GM19351 (cell line): Measurements from ENCODE around the gene SLC35F1.

Source experiments
- ATAC-seq: cut with Tn5 transposase; IDR thresholded peaks from one replicate; pipeline ENCODE4 v1.9.1; 2021; ENCODE audit warnings: mild to moderate bottlenecking, moderate library complexity; ENCODE audit not compliant: unreplicated experiment

The SLC35F1 gene

GRCh38 chr6:118305081-118305480, 398.0 kb downstream of the SLC35F1 start:
- no peak for ATAC-seq

GRCh38 chr6:118306392-118307238, 399.6 kb downstream of the SLC35F1 start:
- ATAC-seq: no peak

- no peak for ATAC-seq
These were observed 400.5 kb downstream of the SLC35F1 start for GRCh38 chr6:118307581-118307980.

GRCh38 chr6:118309337-118310093, 402.5 kb downstream of the SLC35F1 start:
- ATAC-seq: no peak

GRCh38 chr6:118313208-118313607, 406.1 kb downstream of the SLC35F1 start:
- ATAC-seq: no peak

- no peak for ATAC-seq
These were observed 406.7 kb downstream of the SLC35F1 start for GRCh38 chr6:118313762-118314161.

- peak; percentile 81 for ATAC-seq
These were observed 409.8 kb downstream of the SLC35F1 start for GRCh38 chr6:118316796-118317384.

GRCh38 chr6:118317581-118318563, 410.8 kb downstream of the SLC35F1 start:
- no peak for ATAC-seq

- no peak for ATAC-seq
These were observed 411.6 kb downstream of the SLC35F1 start for GRCh38 chr6:118318648-118319047.

- ATAC-seq: no peak
These were observed 412.4 kb downstream of the SLC35F1 start for GRCh38 chr6:118319416-118319815.

GRCh38 chr6:118319894-118320649, 413.0 kb downstream of the SLC35F1 start:
- no peak for ATAC-seq

GRCh38 chr6:118320652-118321051, 413.6 kb downstream of the SLC35F1 start:
- ATAC-seq: no peak

- ATAC-seq: no peak
These were observed 417.1 kb downstream of the SLC35F1 start for GRCh38 chr6:118324116-118324515.

- no peak for ATAC-seq
These were observed 418.3 kb downstream of the SLC35F1 start for GRCh38 chr6:118325220-118325860.

- ATAC-seq: no peak
These were observed 419.6 kb downstream of the SLC35F1 start for GRCh38 chr6:118326712-118327111.

- no peak for ATAC-seq
These were observed 420.2 kb downstream of the SLC35F1 start for GRCh38 chr6:118327237-118327636.

GRCh38 chr6:118333772-118334171, 426.7 kb downstream of the SLC35F1 start:
- ATAC-seq: no peak

GRCh38 chr6:118334634-118335033, 427.6 kb downstream of the SLC35F1 start:
- ATAC-seq: no peak

GRCh38 chr6:118335325-118335816, 428.3 kb downstream of the SLC35F1 start:
- ATAC-seq: no peak
